Caco-2 (cell line): ENCODE data around the gene CAT. TPM values are rescaled to one million over a fixed set of nuclear protein-coding genes. Genes with fewer than 3 reads are reported as not detected.
A peak's percentile ranks its signal among the peaks of the same experiment; 100 is the strongest.

Experiments used
- BruUV-seq: library from RNA; stranded (reverse); fragments of 400-500 nt; replicated peaks from 2 replicates; lab custom pipeline; 2021; lab: Mats Ljungman, UMichigan
- CTCF ChIA-PET: fragments of 300-600 bp; sonication (Branson Sonifier 250); formaldehyde crosslinking; loops from one replicate; lab custom pipeline; 2022; ENCODE audit warnings: antibody characterized with exemption; lab: Charles Lee
- POLR2A ChIA-PET: fragments of 300-600 bp; sonication (Branson Sonifier 250); formaldehyde crosslinking; loops from one replicate; lab custom pipeline; 2022; ENCODE audit warnings: antibody characterized with exemption; lab: Charles Lee
- DNase-seq, 2 experiments: peaks; one replicate each; pipeline versions ENCODE4 v3.0.0 to v3.0.0-alpha.2; 2020 to 2022
- H3K27me3 ChIP-seq: replicated peaks from 2 replicates; pipeline ENCODE4 v1.6.0; 2011; ENCODE audit warnings: low read length; ENCODE audit not compliant: control insufficient read depth, insufficient read depth
- H3K36me3 ChIP-seq: 2 replicates; pipeline ENCODE4 v1.5.1; 2011; ENCODE audit warnings: low read length; ENCODE audit not compliant: control insufficient read depth, insufficient read depth
- H3K4me1 ChIP-seq: fragments of 250-450 bp; sonication (Bioruptor Pico); 2 replicates; pipeline ENCODE4 v1.5.1; 2020; ENCODE audit warnings: mild to moderate bottlenecking
- H3K4me3 ChIP-seq: 2 replicates; pipeline ENCODE4 v1.5.1; 2011; ENCODE audit warnings: low read depth, mild to moderate bottlenecking, control low read depth, low read length
- H3K9me3 ChIP-seq: fragments of 250-450 bp; sonication (Bioruptor Pico); 2 replicates; pipeline ENCODE4 v1.5.1; 2020; ENCODE audit warnings: mild to moderate bottlenecking, moderate library complexity
- H3K27ac Mint-ChIP-seq: one replicate; pipeline ENCODE4 v1.8.0; 2022; ENCODE audit warnings: mixed read lengths; ENCODE audit not compliant: unreplicated experiment
- H3K27me3 Mint-ChIP-seq: one replicate; pipeline ENCODE4 v1.8.0; 2022; ENCODE audit warnings: mixed read lengths; ENCODE audit not compliant: insufficient read depth, unreplicated experiment
- H3K36me3 Mint-ChIP-seq: one replicate; pipeline ENCODE4 v1.8.0; 2022; ENCODE audit warnings: mild to moderate bottlenecking, mixed read lengths; ENCODE audit not compliant: insufficient read depth, unreplicated experiment
- H3K4me1 Mint-ChIP-seq: one replicate; pipeline ENCODE4 v1.8.0; 2022; ENCODE audit warnings: low read depth, mixed read lengths; ENCODE audit not compliant: unreplicated experiment
- H3K4me3 Mint-ChIP-seq: one replicate; pipeline ENCODE4 v1.8.0; 2022; ENCODE audit warnings: mild to moderate bottlenecking, moderate library complexity, mixed read lengths; ENCODE audit not compliant: unreplicated experiment
- H3K9me3 Mint-ChIP-seq: one replicate; pipeline ENCODE4 v1.8.0; 2022; ENCODE audit warnings: mixed read lengths; ENCODE audit not compliant: unreplicated experiment
- CTCF ChIP-seq, 2 experiments: fragments of 200-600 bp in 1 of 2; IDR thresholded peaks; 1 replicate in 1 of 2; 2 replicates in 1 of 2; pipeline versions ENCODE4 v1.5.1 to v1.8.0; 2011 to 2022; ENCODE audit warnings: antibody characterized with exemption in 1 of 2, control low read depth in 1 of 2, inconsistent platforms in 1 of 2, low read depth in 1 of 2, low read length in 1 of 2, mild to moderate bottlenecking in 1 of 2, moderate library complexity in 1 of 2; ENCODE audit not compliant: insufficient read depth in 1 of 2, severe bottlenecking in 1 of 2, unreplicated experiment in 1 of 2
- intact Hi-C: fragments of 100-400 bp; cut with micrococcal nuclease; formaldehyde crosslinking; loops from one replicate; pipeline ENCODE4 v1.10.0; 2022; ENCODE audit not compliant: unreplicated experiment
- total RNA-seq: library from RNA; stranded (reverse); gene quantifications from 2 replicates; pipeline ENCODE4 v1.2.3, GENCODE V29; 2022

CAT gene
- total RNA-seq, 1 experiment from 2014 or later: 45.6 TPM

DNA sequence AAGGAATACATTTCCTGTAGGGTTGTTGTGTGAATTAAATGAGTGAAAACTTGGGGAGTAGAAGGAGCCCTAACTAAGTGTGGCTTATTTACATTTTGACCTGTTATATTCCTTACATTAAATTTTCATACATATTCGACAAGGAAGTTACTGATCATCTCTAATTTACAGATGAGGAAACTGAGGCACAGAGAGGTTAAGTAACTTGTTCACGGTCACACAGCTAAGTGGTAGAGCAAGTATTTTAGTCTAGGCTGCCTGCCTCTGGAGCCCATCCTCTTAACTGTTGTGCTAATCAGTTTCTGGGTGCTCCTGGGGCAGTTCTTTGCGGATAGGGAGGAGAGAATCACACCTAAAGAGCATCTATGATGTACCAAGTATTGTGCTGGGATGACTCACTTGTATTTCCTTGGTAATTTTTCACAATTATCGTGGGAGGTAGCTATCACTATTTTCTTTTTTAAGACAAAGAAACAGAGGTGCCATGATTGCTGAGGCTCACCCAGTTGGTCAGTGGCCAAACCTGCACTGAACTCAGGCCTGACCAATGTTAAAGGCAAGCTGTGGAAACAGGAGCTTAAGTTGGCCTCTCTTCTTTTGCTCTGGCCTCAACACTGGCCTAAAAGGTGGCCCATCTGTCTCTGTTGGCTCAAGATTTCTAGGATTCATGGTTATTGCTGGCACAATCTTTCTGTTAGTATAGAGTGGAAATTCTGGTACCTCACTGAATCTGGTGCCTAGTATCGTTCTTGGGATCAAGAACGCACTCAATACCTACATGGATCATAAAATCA, 77.7 kb downstream of the CAT start:
- Mint-ChIP-seq H3K4me3 (no peak overlapping the region), H3K36me3 (no peaks in the 10 kb centered on the region), H3K27me3 (peaks cover 12% of the 10 kb centered on the region), H3K27ac (no peak overlapping the region), H3K9me3 (no peaks in the 10 kb centered on the region), H3K4me1 (peaks cover 16% of the 10 kb centered on the region)
- no peaks in the 10 kb centered on the region for H3K36me3 ChIP-seq
- intact Hi-C loops: no loop called here
- H3K4me3 ChIP-seq: no peak overlapping the region
- peaks cover 17% of the 10 kb centered on the region for H3K4me1 ChIP-seq
- H3K27me3 ChIP-seq: no peaks in the 10 kb centered on the region
- no peak for DNase-seq
- no peak for TF ChIP-seq CTCF (IDR thresholded peaks at IDR 0.05; ENCODE audit: insufficient read depth in 1 of 2, low read depth in 1 of 2, low read length in 1 of 2, severe bottlenecking in 1 of 2, unreplicated experiment in 1 of 2)
- H3K9me3 ChIP-seq: no peaks in the 10 kb centered on the region
- CTCF ChIA-PET: interaction anchor here (0.5 kb wide), 1 partner anchor 410 kb away, joined by 3 read pairs; no protein-coding TSS in a partner anchor
- no TSS peak for BruUV-seq
- POLR2A ChIA-PET: no interaction called here

- H3K4me1 Mint-ChIP-seq: peaks cover 5% of the 10 kb centered on the region
- TF ChIP-seq CTCF (IDR thresholded peaks at IDR 0.05; ENCODE audit: insufficient read depth in 1 of 2, low read depth in 1 of 2, low read length in 1 of 2, severe bottlenecking in 1 of 2, unreplicated experiment in 1 of 2): no peak
- Histone ChIP-seq H3K4me3 (no peak overlapping the region), H3K9me3 (no peaks in the 10 kb centered on the region), H3K27me3 (no peaks in the 10 kb centered on the region), H3K36me3 (no peaks in the 10 kb centered on the region), H3K4me1 (no peaks in the 10 kb centered on the region)
- intact Hi-C loops: no loop called here
- no peaks in the 10 kb centered on the region for H3K9me3 Mint-ChIP-seq
- CTCF ChIA-PET: no interaction called here
- no peak for DNase-seq
- no TSS peak for BruUV-seq
- peak overlapping the region; percentile 65 for H3K27ac Mint-ChIP-seq
- POLR2A ChIA-PET: no interaction called here
- H3K27me3 Mint-ChIP-seq: peaks cover 12% of the 10 kb centered on the region
- H3K36me3 Mint-ChIP-seq: no peaks in the 10 kb centered on the region
- no peak overlapping the region for H3K4me3 Mint-ChIP-seq
These were observed 81.0 kb downstream of the CAT start for GRCh38 chr11:34519595-34520235.

DNA sequence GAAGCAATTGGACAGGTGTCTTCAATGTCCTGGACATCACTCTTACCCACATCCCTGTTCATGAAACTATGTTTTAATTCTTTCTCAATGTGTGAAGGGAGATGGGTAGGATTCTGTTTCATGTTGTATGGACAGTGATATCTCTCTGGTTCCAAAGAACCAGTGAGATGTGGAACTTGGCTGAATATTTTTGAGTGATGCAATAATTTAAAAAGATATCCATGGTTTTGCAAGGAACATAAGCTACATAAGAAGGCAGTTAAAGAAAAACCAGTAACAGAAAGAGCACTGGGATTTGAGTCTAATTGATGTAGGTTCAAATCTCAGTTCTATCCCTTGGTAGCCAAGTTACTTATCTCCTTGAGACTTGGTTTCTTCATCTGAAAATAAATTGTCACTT, 82.5 kb downstream of the CAT start:
- ChIA-PET CTCF (no interaction called here), POLR2A (no interaction called here)
- peaks cover 12% of the 10 kb centered on the region for H3K27me3 Mint-ChIP-seq
- no peaks in the 10 kb centered on the region for H3K27me3 ChIP-seq
- BruUV-seq: no TSS peak
- H3K36me3 Mint-ChIP-seq: no peaks in the 10 kb centered on the region
- H3K36me3 ChIP-seq: no peaks in the 10 kb centered on the region
- H3K9me3 ChIP-seq: no peaks in the 10 kb centered on the region
- H3K9me3 Mint-ChIP-seq: no peaks in the 10 kb centered on the region
- no peak for TF ChIP-seq CTCF (IDR thresholded peaks at IDR 0.05; ENCODE audit: insufficient read depth in 1 of 2, low read depth in 1 of 2, low read length in 1 of 2, severe bottlenecking in 1 of 2, unreplicated experiment in 1 of 2)
- H3K4me3 ChIP-seq: no peak overlapping the region
- H3K27ac Mint-ChIP-seq: no peak overlapping the region
- no peak for DNase-seq
- no peak overlapping the region for H3K4me3 Mint-ChIP-seq
- H3K4me1 ChIP-seq: no peaks in the 10 kb centered on the region
- H3K4me1 Mint-ChIP-seq: peaks cover 5% of the 10 kb centered on the region
- intact Hi-C loops: no loop called here

Other genes starting within 250 kb of the CAT start
- gene ABTB2, start 80.9 kb upstream of the CAT start, total RNA-seq: 2.9 and 3.6 TPM in 2 replicates
- gene ELF5, start 74.9 kb downstream of the CAT start, total RNA-seq: 0.11 and 0.26 TPM in 2 replicates
- 0.11 and 0.21 TPM in 2 replicates for gene EHF, start 182.2 kb downstream of the CAT start, total RNA-seq